IMR-90 (cell line): Measurements from ENCODE around the gene USP28. TPM values are rescaled to one million over a fixed set of nuclear protein-coding genes. Genes with fewer than 3 reads are reported as not detected.

Experiments used
- ATAC-seq: fragments of 200-7000 bp; cut with Tn5 transposase; 2 replicates; pipeline ENCODE4 v1.9.1; 2020; ENCODE audit warnings: low read depth, mild to moderate bottlenecking, moderate library complexity
- BruUV-seq: library from RNA; stranded (reverse); fragments of 400-500 nt; replicated peaks from 2 replicates; lab custom pipeline; 2021; lab: Mats Ljungman, UMichigan
- CTCF ChIA-PET: fragments of 300-600 bp; formaldehyde crosslinking; extraction: SDS; loops from one replicate; lab custom pipeline; 2021; ENCODE audit warnings: antibody characterized with exemption; lab: Yijun Ruan, JAX
- POLR2A ChIA-PET: fragments of 300-600 bp; sonication (Branson Sonifier 250); formaldehyde crosslinking; loops from one replicate; lab custom pipeline; 2022; ENCODE audit warnings: antibody characterized with exemption; ENCODE audit not compliant: unreplicated experiment; lab: Charles Lee
- DNase-seq: peaks from one replicate; pipeline ENCODE4 v3.0.0; 2013
- H2AFZ ChIP-seq: replicated peaks from 2 replicates; pipeline ENCODE3; 2013; ENCODE audit warnings: low read length, mild to moderate bottlenecking; ENCODE audit not compliant: poor library complexity
- H2AK5ac ChIP-seq: 2 replicates; pipeline ENCODE4 v1.6.1; 2013; ENCODE audit warnings: low read depth, low read length, inconsistent platforms
- H2AK9ac ChIP-seq: replicated peaks from 2 replicates; pipeline ENCODE3; 2013; ENCODE audit warnings: mild to moderate bottlenecking, low read depth, low read length, moderate library complexity; ENCODE audit not compliant: poor library complexity
- H2BK120ac ChIP-seq: 2 replicates; pipeline ENCODE4 v1.6.1; 2013; ENCODE audit warnings: low read depth, low read length, inconsistent platforms
- H2BK15ac ChIP-seq: 3 replicates; pipeline ENCODE4 v1.6.1; 2013; ENCODE audit warnings: low read depth, low read length, inconsistent platforms
- H2BK20ac ChIP-seq: 2 replicates; pipeline ENCODE4 v1.6.1; 2013; ENCODE audit warnings: low read depth, mild to moderate bottlenecking, inconsistent platforms, low read length, moderate library complexity
- H2BK5ac ChIP-seq: 2 replicates; pipeline ENCODE4 v1.6.1; 2013; ENCODE audit warnings: mild to moderate bottlenecking, low read depth, low read length, inconsistent platforms; ENCODE audit not compliant: poor library complexity, severe bottlenecking
- H3K14ac ChIP-seq: replicated peaks from 2 replicates; pipeline ENCODE4 v1.6.1; 2013; ENCODE audit warnings: low read depth, low read length, inconsistent platforms
- H3K18ac ChIP-seq: 2 replicates; pipeline ENCODE4 v1.6.1; 2013; ENCODE audit warnings: low read depth, low read length, control low read depth
- H3K23ac ChIP-seq: 2 replicates; pipeline ENCODE4 v1.6.1; 2013; ENCODE audit warnings: low read depth, low read length, inconsistent platforms
- H3K27ac ChIP-seq: 2 replicates; pipeline ENCODE4 v1.5.1; 2013; ENCODE audit warnings: mild to moderate bottlenecking, control low read depth, low read length; ENCODE audit not compliant: insufficient read depth
- H3K27me3 ChIP-seq: 2 replicates; pipeline ENCODE4 v1.6.1; 2013; ENCODE audit warnings: low read length; ENCODE audit not compliant: control insufficient read depth, insufficient read depth
- H3K36me3 ChIP-seq: 2 replicates; pipeline ENCODE4 v1.6.1; 2013; ENCODE audit warnings: low read length, mixed read lengths; ENCODE audit not compliant: control insufficient read depth, insufficient read depth
- H3K4ac ChIP-seq: 2 replicates; pipeline ENCODE4 v1.6.1; 2013; ENCODE audit warnings: low read depth, low read length, inconsistent platforms
- H3K4me1 ChIP-seq: 2 replicates; pipeline ENCODE4 v1.6.1; 2013; ENCODE audit warnings: low read length, mixed read lengths; ENCODE audit not compliant: control insufficient read depth, insufficient read depth
- H3K4me2 ChIP-seq: 2 replicates; pipeline ENCODE4 v1.6.1; 2013; ENCODE audit warnings: low read depth, mild to moderate bottlenecking, control low read depth, low read length, moderate library complexity
- H3K4me3 ChIP-seq: 2 replicates; pipeline ENCODE4 v1.5.1; 2013; ENCODE audit warnings: low read depth, mild to moderate bottlenecking, control low read depth, low read length, moderate library complexity; ENCODE audit not compliant: insufficient read depth
- H3K56ac ChIP-seq: 2 replicates; pipeline ENCODE4 v1.6.1; 2013; ENCODE audit warnings: low read length, inconsistent platforms; ENCODE audit not compliant: insufficient read depth; ENCODE audit errors: extremely low read depth
- H3K79me1 ChIP-seq, 2 experiments: 2 replicates each; pipeline ENCODE4 v1.6.1; 2013; ENCODE audit warnings: low read length in 2 of 2, inconsistent platforms in 1 of 2, low read depth in 1 of 2
- H3K9ac ChIP-seq: 2 replicates; pipeline ENCODE4 v1.6.1; 2013; ENCODE audit warnings: low read depth, low read length, control low read depth
- H3K9me1 ChIP-seq: 2 replicates; pipeline ENCODE4 v1.6.1; 2013; ENCODE audit warnings: low read length, inconsistent platforms; ENCODE audit not compliant: insufficient read depth
- H3K9me3 ChIP-seq: 2 replicates; pipeline ENCODE4 v1.6.1; 2013; ENCODE audit warnings: low read length; ENCODE audit not compliant: control insufficient read depth, insufficient read depth
- H4K20me1 ChIP-seq: 2 replicates; pipeline ENCODE4 v1.6.1; 2013; ENCODE audit warnings: low read length, inconsistent platforms; ENCODE audit not compliant: insufficient read depth
- H4K5ac ChIP-seq: 2 replicates; pipeline ENCODE4 v1.6.1; 2013; ENCODE audit warnings: mild to moderate bottlenecking, low read depth, low read length, control low read depth
- H4K8ac ChIP-seq, 2 experiments: 2 replicates each; pipeline ENCODE4 v1.6.1; 2013; ENCODE audit warnings: low read depth in 2 of 2, low read length in 2 of 2, control low read depth in 1 of 2, inconsistent platforms in 1 of 2
- H4K91ac ChIP-seq: 2 replicates; pipeline ENCODE4 v1.6.1; 2013; ENCODE audit warnings: low read depth, low read length, inconsistent platforms; ENCODE audit not compliant: insufficient read depth
- BHLHE40 ChIP-seq: fragments of 150-350 bp; IDR thresholded peaks from 2 replicates; pipeline ENCODE4 v1.6.1; 2016; ENCODE audit warnings: mild to moderate bottlenecking, low read depth, low read length
- CHD1 ChIP-seq: IDR thresholded peaks from 2 replicates; pipeline ENCODE4 v1.6.1; 2012; ENCODE audit warnings: low read depth, low read length, improper control_type of control experiment
- FOS ChIP-seq: fragments of 150-350 bp; IDR thresholded peaks from 2 replicates; pipeline ENCODE4 v1.6.1; 2016; ENCODE audit warnings: low read depth, low read length
- MAFK ChIP-seq: IDR thresholded peaks from 2 replicates; pipeline ENCODE4 v1.6.1; 2012; ENCODE audit warnings: low read depth, low read length, improper control_type of control experiment
- MXI1 ChIP-seq: IDR thresholded peaks from 2 replicates; pipeline ENCODE4 v1.6.1; 2012; ENCODE audit warnings: low read depth, mild to moderate bottlenecking, low read length, moderate library complexity, borderline replicate concordance
- NFE2L2 ChIP-seq: fragments of 150-350 bp; IDR thresholded peaks from 2 replicates; pipeline ENCODE4 v1.6.1; 2016; ENCODE audit warnings: low read depth, mild to moderate bottlenecking, low read length
- POLR2A ChIP-seq: IDR thresholded peaks from 2 replicates; pipeline ENCODE4 v1.6.1; 2012; ENCODE audit warnings: mild to moderate bottlenecking, low read depth, low read length
- SMC3 ChIP-seq: fragments of 150-350 bp; IDR thresholded peaks from 2 replicates; pipeline ENCODE4 v1.6.1; 2016; ENCODE audit warnings: low read depth, mild to moderate bottlenecking, antibody characterized with exemption, low read length, moderate library complexity
- WGBS, 2 experiments: methylation state at CpG; one replicate each; pipeline versions ENCODE4 v1.1.5 to v1.1.7; 2013; ENCODE audit warnings: missing lambda C conversion rate in 2 of 2; ENCODE audit not compliant: insufficient read length in 1 of 2; ENCODE audit errors: extremely low coverage in 2 of 2; 5-methylcytosine and 5-hydroxymethylcytosine counted together
- dilution Hi-C: fragments of 300-500 bp; cut with HindIII; formaldehyde crosslinking; loops from one replicate; pipeline ENCODE4 v1.14.3; 2018; ENCODE audit warnings: low sequenced_read_pairs; ENCODE audit not compliant: unreplicated experiment
- in situ Hi-C: fragments of 300-500 bp; cut with MboI; formaldehyde crosslinking; loops from 3 replicates; pipeline ENCODE4 v1.14.3; 2019; ENCODE audit warnings: low sequenced_read_pairs, inconsistent platforms, mixed read lengths
- intact Hi-C: fragments of 100-400 bp; cut with micrococcal nuclease; formaldehyde crosslinking; loops from 2 replicates; pipeline ENCODE4 v1.10.0; 2022
- polyA plus RNA-seq, 3 experiments: library from polyadenylated mRNA; depleted of rRNA; stranded (reverse); fragments of >200 nt; gene quantifications; 2 replicates each; pipeline ENCODE4 v1.2.3, GENCODE V29; 2012; ENCODE audit warnings: low replicate concordance in 1 of 3
- total RNA-seq: library from RNA; depleted of rRNA; stranded (reverse); fragments of >200 nt; gene quantifications from 2 replicates; pipeline ENCODE4 v1.2.3, GENCODE V29; 2012
- TF ChIP-seq, protein P1 (sequence below): fragments of 150-350 bp; IDR thresholded peaks from 2 replicates; pipeline ENCODE4 v1.6.1; 2017; ENCODE audit warnings: mild to moderate bottlenecking, antibody characterized with exemption, low read length, low read depth
- TF ChIP-seq, protein P2 (sequence below): conservative IDR thresholded peaks from 2 replicates; pipeline ENCODE4 v1.5.1; 2012; ENCODE audit warnings: mild to moderate bottlenecking, low read depth, low read length, improper control_type of control experiment

Gene USP28
- total and polyA plus RNA-seq, 2 of the 4 experiments (the other 2 are of a cell fraction): 17.0 to 36.0 TPM

DNA sequence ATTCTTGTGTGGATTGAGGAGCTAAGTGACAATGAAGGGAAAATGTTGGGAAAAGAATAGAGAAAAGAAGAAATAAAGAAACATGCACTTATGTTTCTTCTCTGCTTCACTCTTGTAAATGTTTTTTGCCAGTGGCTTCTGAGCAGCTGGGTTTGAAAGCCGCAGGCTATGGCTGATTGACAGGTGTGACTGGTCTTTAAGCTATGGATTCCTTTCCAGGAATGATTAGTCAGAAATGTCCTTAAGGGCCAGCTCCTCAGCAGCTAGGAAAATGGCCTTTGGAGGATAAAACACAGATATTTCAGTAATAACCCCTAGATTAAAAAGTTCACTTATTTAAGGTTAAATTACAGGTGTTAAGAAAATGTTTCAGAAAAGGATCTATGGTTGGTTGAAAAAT, 6.5 kb upstream of the USP28 start:
- Histone ChIP-seq H3K9ac (no peak overlapping the region), H2BK15ac (no peak overlapping the region), H2BK20ac (no peak overlapping the region), H2AK5ac (no peak overlapping the region), H4K8ac (no peak overlapping the region), H3K9me3 (no peaks in the 10 kb centered on the region), H2BK120ac (no peak overlapping the region), H3K27ac (no peak overlapping the region), H3K4ac (no peak overlapping the region), H3K18ac (no peak overlapping the region), H4K5ac (no peak overlapping the region), H3K9me1 (no peaks in the 10 kb centered on the region), H2BK5ac (no peak overlapping the region), H4K91ac (no peak overlapping the region), H2AK9ac (no peak overlapping the region), H3K14ac (no peak overlapping the region), H3K36me3 (no peaks in the 10 kb centered on the region), H2AFZ (no peak overlapping the region), H3K4me1 (no peaks in the 10 kb centered on the region), H3K4me2 (no peak overlapping the region), H3K27me3 (no peaks in the 10 kb centered on the region), H4K20me1 (no peaks in the 10 kb centered on the region), H3K56ac (no peak overlapping the region), H3K23ac (no peak overlapping the region), H3K79me1 (no peaks in the 10 kb centered on the region), H3K4me3 (no peak overlapping the region)
- TF ChIP-seq POLR2A: no peak
- TF ChIP-seq, protein P1, sequence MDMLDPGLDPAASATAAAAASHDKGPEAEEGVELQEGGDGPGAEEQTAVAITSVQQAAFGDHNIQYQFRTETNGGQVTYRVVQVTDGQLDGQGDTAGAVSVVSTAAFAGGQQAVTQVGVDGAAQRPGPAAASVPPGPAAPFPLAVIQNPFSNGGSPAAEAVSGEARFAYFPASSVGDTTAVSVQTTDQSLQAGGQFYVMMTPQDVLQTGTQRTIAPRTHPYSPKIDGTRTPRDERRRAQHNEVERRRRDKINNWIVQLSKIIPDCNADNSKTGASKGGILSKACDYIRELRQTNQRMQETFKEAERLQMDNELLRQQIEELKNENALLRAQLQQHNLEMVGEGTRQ: no peak
- TF ChIP-seq MXI1: no peak
- TF ChIP-seq, protein P2, sequence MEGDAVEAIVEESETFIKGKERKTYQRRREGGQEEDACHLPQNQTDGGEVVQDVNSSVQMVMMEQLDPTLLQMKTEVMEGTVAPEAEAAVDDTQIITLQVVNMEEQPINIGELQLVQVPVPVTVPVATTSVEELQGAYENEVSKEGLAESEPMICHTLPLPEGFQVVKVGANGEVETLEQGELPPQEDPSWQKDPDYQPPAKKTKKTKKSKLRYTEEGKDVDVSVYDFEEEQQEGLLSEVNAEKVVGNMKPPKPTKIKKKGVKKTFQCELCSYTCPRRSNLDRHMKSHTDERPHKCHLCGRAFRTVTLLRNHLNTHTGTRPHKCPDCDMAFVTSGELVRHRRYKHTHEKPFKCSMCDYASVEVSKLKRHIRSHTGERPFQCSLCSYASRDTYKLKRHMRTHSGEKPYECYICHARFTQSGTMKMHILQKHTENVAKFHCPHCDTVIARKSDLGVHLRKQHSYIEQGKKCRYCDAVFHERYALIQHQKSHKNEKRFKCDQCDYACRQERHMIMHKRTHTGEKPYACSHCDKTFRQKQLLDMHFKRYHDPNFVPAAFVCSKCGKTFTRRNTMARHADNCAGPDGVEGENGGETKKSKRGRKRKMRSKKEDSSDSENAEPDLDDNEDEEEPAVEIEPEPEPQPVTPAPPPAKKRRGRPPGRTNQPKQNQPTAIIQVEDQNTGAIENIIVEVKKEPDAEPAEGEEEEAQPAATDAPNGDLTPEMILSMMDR: no peak
- TF ChIP-seq FOS: no peak
- no peak for TF ChIP-seq SMC3
- no peak for TF ChIP-seq CHD1
- TF ChIP-seq NFE2L2: no peak
- TF ChIP-seq MAFK: no peak
- no peak for TF ChIP-seq BHLHE40
- ChIA-PET CTCF (no interaction called here), POLR2A (no interaction called here)
- WGBS, 2 experiments: no CpG with 5 or more reads among the region's 1 CpG
- intact Hi-C loops: no loop called here
- dilution Hi-C loops: no loop called here
- in situ Hi-C loops: no loop called here
- no TSS peak for BruUV-seq
- DNase-seq (no peak), ATAC-seq (no peak)
